PC-3 (cell line): ENCODE results near the gene FRMPD2. TPM values are rescaled to one million over a fixed set of nuclear protein-coding genes. Genes with fewer than 3 reads are reported as not detected.

Source experiments
- ATAC-seq: fragments of 200-7000 bp; cut with Tn5 transposase; 2 replicates; pipeline ENCODE4 v1.9.1; 2020; ENCODE audit warnings: mild to moderate bottlenecking, moderate library complexity
- BruUV-seq: library from RNA; stranded (reverse); fragments of 400-500 nt; replicated peaks from 2 replicates; lab custom pipeline; 2021; lab: Mats Ljungman, UMichigan
- CTCF ChIA-PET: fragments of 300-600 bp; sonication (Branson Sonifier 250); formaldehyde crosslinking; loops from one replicate; lab custom pipeline; 2022; ENCODE audit warnings: antibody characterized with exemption; lab: Charles Lee
- POLR2A ChIA-PET: fragments of 300-600 bp; sonication (Branson Sonifier 250); formaldehyde crosslinking; loops from one replicate; lab custom pipeline; 2022; ENCODE audit warnings: antibody characterized with exemption; ENCODE audit not compliant: unreplicated experiment; lab: Charles Lee
- DNase-seq: peaks from one replicate; pipeline ENCODE4 v3.0.0-alpha.2; 2015
- H2AFZ ChIP-seq: fragments of 300-600 bp; sonication (generic); 2 replicates; pipeline ENCODE4 v1.6.0; 2016; ENCODE audit warnings: antibody characterized with exemption, low read length
- H3F3A ChIP-seq: fragments of 300-600 bp; sonication (generic); one replicate; pipeline ENCODE4 v1.6.0; 2017; ENCODE audit warnings: antibody characterized with exemption, low read length, control low read depth, mild to moderate bottlenecking; ENCODE audit not compliant: unreplicated experiment
- H3K27ac ChIP-seq: fragments of 300-600 bp; sonication (generic); 2 replicates; pipeline ENCODE4 v1.5.1; 2016; ENCODE audit warnings: mild to moderate bottlenecking, low read length
- H3K27me3 ChIP-seq: fragments of 300-600 bp; sonication (generic); 2 replicates; pipeline ENCODE4 v1.6.1; 2016; ENCODE audit warnings: low read length, mixed read lengths
- H3K36me3 ChIP-seq: fragments of 300-600 bp; sonication (generic); 2 replicates; pipeline ENCODE4 v1.6.1; 2016; ENCODE audit warnings: low read depth, mixed run types, low read length, mixed read lengths
- H3K4me1 ChIP-seq: fragments of 300-600 bp; sonication (generic); 2 replicates; pipeline ENCODE4 v1.5.1; 2016; ENCODE audit warnings: low read length; ENCODE audit not compliant: insufficient read depth
- H3K4me2 ChIP-seq: fragments of 300-600 bp; sonication (generic); 2 replicates; pipeline ENCODE4 v1.6.0; 2016; ENCODE audit warnings: low read length
- H3K4me3 ChIP-seq: fragments of 300-600 bp; sonication (generic); 2 replicates; pipeline ENCODE4 v1.5.1; 2016; ENCODE audit warnings: mild to moderate bottlenecking, low read length, mixed read lengths
- H3K79me2 ChIP-seq: fragments of 300-600 bp; sonication (generic); 2 replicates; pipeline ENCODE4 v1.6.1; 2017; ENCODE audit warnings: low read length, mixed read lengths
- H3K9ac ChIP-seq: fragments of 300-600 bp; sonication (generic); 2 replicates; pipeline ENCODE4 v1.6.0; 2016; ENCODE audit warnings: mild to moderate bottlenecking, low read length
- H3K9me2 ChIP-seq: fragments of 300-600 bp; sonication (generic); replicated peaks from 2 replicates; pipeline ENCODE4 v1.6.1; 2016; ENCODE audit warnings: mixed run types, low read length, mixed read lengths
- H3K9me3 ChIP-seq: fragments of 300-600 bp; sonication (generic); 2 replicates; pipeline ENCODE4 v1.6.1; 2016; ENCODE audit warnings: low read length, mixed read lengths
- H4K20me1 ChIP-seq: fragments of 300-600 bp; sonication (generic); 2 replicates; pipeline ENCODE4 v1.6.1; 2016; ENCODE audit warnings: low read length, mixed read lengths
- CTCF ChIP-seq: fragments of 300-600 bp; sonication (generic); conservative IDR thresholded peaks from 2 replicates; pipeline ENCODE4 v1.5.1; 2017; ENCODE audit warnings: antibody characterized with exemption, low read depth, mild to moderate bottlenecking, low read length
- EZH2 ChIP-seq: fragments of 300-600 bp; sonication (generic); IDR thresholded peaks from one replicate; pipeline ENCODE4 v1.6.1; 2017; ENCODE audit warnings: antibody characterized with exemption, mild to moderate bottlenecking, low read length; ENCODE audit not compliant: unreplicated experiment
- EZH2phosphoT487 ChIP-seq: fragments of 300-600 bp; sonication (generic); IDR thresholded peaks from 2 replicates; pipeline ENCODE4 v1.6.1; 2018; ENCODE audit warnings: mild to moderate bottlenecking, antibody characterized with exemption, low read length, borderline replicate concordance
- intact Hi-C: fragments of 100-400 bp; cut with micrococcal nuclease; formaldehyde crosslinking; loops from 2 replicates; pipeline ENCODE4 v1.9.0; 2023
- total RNA-seq: library from RNA; depleted of rRNA; stranded (reverse); fragments of >200 nt; gene quantifications from 2 replicates; pipeline ENCODE4 v1.2.3, GENCODE V29; 2014

Gene FRMPD2
- total RNA-seq, 1 experiment from 2014 or later: 0.11 TPM

GRCh38 chr10:48232717-48233447 lies 41.6 kb downstream of the FRMPD2 start:
- Histone ChIP-seq H3K79me2 (no peaks in the 10 kb centered on the region), H3K9me3 (no peaks in the 10 kb centered on the region), H3K4me3 (no peak overlapping the region), H3K9ac (no peak overlapping the region), H3K36me3 (no peaks in the 10 kb centered on the region), H3K27me3 (peaks cover 5% of the 10 kb centered on the region; the same call in 1 of the 2 replicates), H3K4me1 (no peaks in the 10 kb centered on the region), H2AFZ (no peak overlapping the region), H3K9me2 (no peaks in the 10 kb centered on the region), H3K4me2 (no peak overlapping the region), H4K20me1 (no peaks in the 10 kb centered on the region), H3K27ac (no peak overlapping the region), H3F3A (no peaks in the 10 kb centered on the region)
- ChIA-PET POLR2A (no interaction called here), CTCF (no interaction called here)
- DNase-seq (no peak), ATAC-seq (no peak)
- no peak for TF ChIP-seq EZH2
- TF ChIP-seq EZH2phosphoT487: no peak
- no peak for TF ChIP-seq CTCF
- BruUV-seq: no TSS peak
- intact Hi-C loops: no loop called here

GRCh38 chr10:48231699-48232315 lies 42.7 kb downstream of the FRMPD2 start:
- H3K4me2 ChIP-seq: no peak overlapping the region
- no peak overlapping the region for H3K27ac ChIP-seq
- ATAC-seq (no peak), DNase-seq (peak; percentile 26)
- intact Hi-C loops: no loop called here
- ChIA-PET POLR2A (no interaction called here), CTCF (no interaction called here)
- H3K9me3 ChIP-seq: no peaks in the 10 kb centered on the region
- no TSS peak for BruUV-seq
- H4K20me1 ChIP-seq: no peaks in the 10 kb centered on the region
- no peaks in the 10 kb centered on the region for H3K4me1 ChIP-seq
- H3K27me3 ChIP-seq: peaks cover 15% of the 10 kb centered on the region
- H2AFZ ChIP-seq: no peak overlapping the region
- no peak overlapping the region for H3K9ac ChIP-seq
- no peaks in the 10 kb centered on the region for H3K36me3 ChIP-seq
- no peak overlapping the region for H3K4me3 ChIP-seq
- H3F3A ChIP-seq: no peaks in the 10 kb centered on the region
- no peaks in the 10 kb centered on the region for H3K9me2 ChIP-seq
- TF ChIP-seq EZH2: no peak
- no peak for TF ChIP-seq EZH2phosphoT487
- TF ChIP-seq CTCF: no peak
- H3K79me2 ChIP-seq: no peaks in the 10 kb centered on the region

GRCh38 chr10:48231178-48231577 lies 43.3 kb downstream of the FRMPD2 start:
- H3K9me2 ChIP-seq: no peaks in the 10 kb centered on the region
- ChIA-PET POLR2A (no interaction called here), CTCF (no interaction called here)
- H3K79me2 ChIP-seq: no peaks in the 10 kb centered on the region
- H3K4me1 ChIP-seq: no peaks in the 10 kb centered on the region
- H4K20me1 ChIP-seq: no peaks in the 10 kb centered on the region
- no peak overlapping the region for H3K4me2 ChIP-seq
- intact Hi-C loops: no loop called here
- no peak overlapping the region for H3K4me3 ChIP-seq
- no peak overlapping the region for H3K27ac ChIP-seq
- no peak overlapping the region for H3K9ac ChIP-seq
- no TSS peak for BruUV-seq
- no peaks in the 10 kb centered on the region for H3K36me3 ChIP-seq
- no peaks in the 10 kb centered on the region for H3F3A ChIP-seq
- H3K9me3 ChIP-seq: no peaks in the 10 kb centered on the region
- DNase-seq: no peak
- H3K27me3 ChIP-seq: peaks cover 15% of the 10 kb centered on the region
- no peak for ATAC-seq
- no peak overlapping the region for H2AFZ ChIP-seq
- TF ChIP-seq CTCF (no peak), EZH2phosphoT487 (no peak), EZH2 (no peak)
